ENCODE data around the gene PCDHA11. TPM values are rescaled to one million over a fixed set of nuclear protein-coding genes. Genes with fewer than 3 reads are reported as not detected.
"Not testable (repeated sequence)": the region's sequence is repeated elsewhere in the genome, so short reads cannot be mapped to it uniquely, and the experiment has no call there.

PCDHA11 gene
- polyA plus RNA-seq, 1 donor from 2014 or later: not detected

- Mint-ChIP-seq H3K9me3 (peaks cover 4 to 11% (median 5%) of the 10 kb centered on the region in 3 donors), H3K36me3 (no peaks in the 10 kb centered on the region), H3K4me1 (peaks cover 0 to 1% (median 0%) of the 10 kb centered on the region in 3 donors)
Observed at GRCh38 chr5:140842798-140843733, 25.7 kb upstream of the PCDHA11 start.

GRCh38 chr5:140848139-140849102 is 20.3 kb upstream of the PCDHA11 start, which contains the start of gene PCDHA9:
TSS of gene PCDHA9 (plus strand) at chr5:140848382. CDS start at chr5:140848496, 114 bp downstream.
- H3K27me3 Mint-ChIP-seq, H3K9me3 Mint-ChIP-seq, H3K4me1 Mint-ChIP-seq, H3K36me3 Mint-ChIP-seq, H3K27ac Mint-ChIP-seq, H3K4me3 Mint-ChIP-seq: not testable (repeated sequence)

More at GRCh38 chr5:140842798-140843733, 25.7 kb upstream of the PCDHA11 start:
- Mint-ChIP-seq H3K27me3 (peaks cover 10% of the 10 kb centered on the region), H3K4me3 (no peak overlapping the region), H3K27ac (no peak overlapping the region)

DNA sequence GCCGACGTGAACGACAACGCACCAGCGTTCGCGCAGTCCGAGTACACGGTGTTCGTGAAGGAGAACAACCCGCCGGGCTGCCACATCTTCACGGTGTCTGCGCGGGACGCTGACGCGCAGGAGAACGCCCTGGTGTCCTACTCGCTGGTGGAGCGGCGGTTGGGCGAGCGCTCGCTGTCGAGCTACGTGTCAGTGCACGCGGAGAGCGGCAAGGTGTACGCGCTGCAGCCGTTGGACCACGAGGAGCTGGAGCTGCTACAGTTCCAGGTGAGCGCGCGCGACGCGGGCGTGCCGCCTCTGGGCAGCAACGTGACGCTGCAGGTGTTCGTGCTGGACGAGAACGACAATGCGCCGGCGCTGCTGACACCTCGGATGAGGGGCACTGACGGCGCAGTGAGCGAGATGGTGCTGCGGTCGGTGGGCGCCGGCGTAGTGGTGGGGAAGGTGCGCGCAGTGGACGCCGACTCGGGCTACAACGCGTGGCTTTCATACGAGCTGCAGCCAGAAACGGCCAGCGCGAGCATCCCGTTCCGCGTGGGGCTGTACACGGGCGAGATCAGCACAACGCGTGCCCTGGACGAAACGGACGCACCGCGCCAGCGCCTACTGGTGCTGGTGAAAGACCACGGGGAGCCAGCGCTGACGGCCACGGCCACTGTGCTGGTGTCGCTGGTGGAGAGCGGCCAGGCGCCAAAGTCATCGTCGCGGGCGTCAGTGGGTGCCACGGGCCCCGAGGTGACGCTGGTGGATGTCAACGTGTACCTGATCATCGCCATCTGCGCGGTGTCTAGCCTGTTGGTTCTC is 18.7 kb upstream of the PCDHA11 start:
- not testable (repeated sequence) for H3K4me1 Mint-ChIP-seq, H3K27me3 Mint-ChIP-seq, H3K4me3 Mint-ChIP-seq, H3K9me3 Mint-ChIP-seq, H3K27ac Mint-ChIP-seq, H3K36me3 Mint-ChIP-seq

GRCh38 chr5:140855772-140856674 is 12.7 kb upstream of the PCDHA11 start, which contains the start of gene PCDHA10:
TSS of gene PCDHA10 (plus strand) at chr5:140855897. CDS start at chr5:140856049, 152 bp downstream.
- Mint-ChIP-seq H3K36me3 (no peaks in the 10 kb centered on the region), H3K4me3 (no peak within 1 kb of the TSS), H3K9me3 (peaks cover 3% of the 10 kb centered on the region in 3 donors), H3K27ac (no peak within 1 kb of the TSS), H3K4me1 (no peaks in the 10 kb centered on the region), H3K27me3 (no peaks in the 10 kb centered on the region)

GRCh38 chr5:140857177-140857986 is 11.4 kb upstream of the PCDHA11 start:
- H3K27me3 Mint-ChIP-seq: no peaks in the 10 kb centered on the region
- no peaks in the 10 kb centered on the region for H3K4me1 Mint-ChIP-seq
- H3K4me3 Mint-ChIP-seq: no peak overlapping the region
- peaks cover 3 to 8% (median 6%) of the 10 kb centered on the region in 3 donors for H3K9me3 Mint-ChIP-seq
- H3K27ac Mint-ChIP-seq: no peak overlapping the region
- H3K36me3 Mint-ChIP-seq: no peaks in the 10 kb centered on the region

DNA sequence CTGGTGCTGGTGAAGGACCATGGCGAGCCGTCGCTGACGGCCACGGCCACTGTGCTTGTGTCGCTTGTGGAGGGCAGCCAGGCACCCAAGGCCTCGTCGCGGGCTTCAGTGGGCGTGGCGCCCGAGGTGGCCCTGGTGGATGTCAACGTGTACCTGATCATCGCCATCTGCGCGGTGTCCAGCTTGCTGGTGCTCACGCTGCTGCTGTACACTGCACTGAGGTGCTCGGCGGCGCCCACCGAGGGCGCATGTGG is 10.8 kb upstream of the PCDHA11 start:
- Mint-ChIP-seq H3K4me1 (no peaks in the 10 kb centered on the region), H3K4me3 (no peak overlapping the region), H3K27ac (no peak overlapping the region), H3K36me3 (no peaks in the 10 kb centered on the region), H3K9me3 (peaks cover 3 to 8% (median 6%) of the 10 kb centered on the region in 3 donors), H3K27me3 (no peaks in the 10 kb centered on the region)

DNA sequence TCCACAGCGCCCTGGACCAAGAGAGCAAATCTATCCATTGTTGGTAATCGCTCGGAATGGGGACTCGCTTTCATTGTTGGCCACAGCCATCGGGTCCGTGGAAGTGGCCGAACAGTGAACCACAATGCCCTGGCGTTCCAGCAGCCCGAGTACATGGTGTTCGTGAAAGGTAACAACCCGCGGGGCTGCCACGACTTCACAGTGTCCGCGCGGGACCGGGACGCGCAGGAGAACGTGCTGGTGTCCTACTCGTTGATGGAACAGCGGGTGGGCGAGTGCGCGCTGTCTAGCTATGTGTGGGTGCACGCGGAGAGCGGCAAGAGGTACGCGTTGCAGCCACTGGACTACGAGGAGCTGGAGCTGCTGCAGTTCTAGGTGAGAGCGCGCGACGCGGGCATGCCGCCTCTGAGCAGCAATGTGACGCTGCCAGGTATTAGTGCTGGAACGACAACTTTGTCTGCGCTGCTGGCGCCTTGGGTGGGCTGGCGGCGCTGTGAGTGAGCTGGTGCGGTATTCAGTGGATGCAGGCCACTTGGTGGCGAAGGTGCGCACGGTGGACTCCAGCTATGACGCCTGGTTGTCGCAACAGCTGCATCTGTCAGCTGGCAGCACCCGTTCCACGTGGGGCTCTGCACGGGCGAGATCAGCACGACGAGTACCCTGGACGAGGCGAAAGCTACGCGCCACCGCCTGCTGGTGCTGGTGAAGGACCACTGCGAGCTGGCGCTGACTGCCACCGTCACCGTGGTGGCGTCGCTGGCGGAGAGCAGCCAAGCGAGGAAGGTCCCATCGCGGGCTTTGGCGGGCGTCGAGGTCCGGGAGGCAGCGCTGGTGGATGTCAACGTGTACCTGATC is 6.1 kb upstream of the PCDHA11 start:
- Mint-ChIP-seq H3K4me1 (no peaks in the 10 kb centered on the region), H3K9me3 (peaks cover 3 to 6% (median 3%) of the 10 kb centered on the region in 3 donors), H3K4me3 (no peak overlapping the region), H3K27me3 (peaks cover 5% of the 10 kb centered on the region), H3K36me3 (no peaks in the 10 kb centered on the region), H3K27ac (no peak overlapping the region)

GRCh38 chr5:140869555-140869886 is 764 bp downstream of the PCDHA11 start:
- Mint-ChIP-seq H3K4me3 (no peak overlapping the region), H3K27me3 (peaks cover 6% of the 10 kb centered on the region), H3K4me1 (no peaks in the 10 kb centered on the region), H3K9me3 (peaks cover 7 to 16% (median 9%) of the 10 kb centered on the region in 3 donors), H3K27ac (no peak overlapping the region), H3K36me3 (no peaks in the 10 kb centered on the region)

- H3K36me3 Mint-ChIP-seq: no peaks in the 10 kb centered on the region
- H3K27ac Mint-ChIP-seq: no peak overlapping the region
- no peaks in the 10 kb centered on the region for H3K4me1 Mint-ChIP-seq
- H3K9me3 Mint-ChIP-seq: peaks cover 7 to 16% (median 10%) of the 10 kb centered on the region in 3 donors
- no peak overlapping the region for H3K4me3 Mint-ChIP-seq
- H3K27me3 Mint-ChIP-seq: peaks cover 8% of the 10 kb centered on the region
Observed at GRCh38 chr5:140870221-140871201, 1.8 kb downstream of the PCDHA11 start.

GRCh38 chr5:140875085-140876065 is 6.6 kb downstream of the PCDHA11 start, which contains the start of gene PCDHA12:
TSS of gene PCDHA12 (plus strand) at chr5:140875308. CDS start at chr5:140875473, 165 bp downstream.
- H3K9me3 Mint-ChIP-seq: peaks cover 6 to 16% (median 8%) of the 10 kb centered on the region in 3 donors
- no peaks in the 10 kb centered on the region for H3K4me1 Mint-ChIP-seq
- peaks cover 2% of the 10 kb centered on the region for H3K36me3 Mint-ChIP-seq
- no peak within 1 kb of the TSS for H3K4me3 Mint-ChIP-seq
- no peak within 1 kb of the TSS for H3K27ac Mint-ChIP-seq
- H3K27me3 Mint-ChIP-seq: peaks cover 3% of the 10 kb centered on the region
